ENCODE measurements around the gene INAFM2.
A peak's percentile ranks its signal among the peaks of the same experiment; 100 is the strongest.

The INAFM2 gene

DNA sequence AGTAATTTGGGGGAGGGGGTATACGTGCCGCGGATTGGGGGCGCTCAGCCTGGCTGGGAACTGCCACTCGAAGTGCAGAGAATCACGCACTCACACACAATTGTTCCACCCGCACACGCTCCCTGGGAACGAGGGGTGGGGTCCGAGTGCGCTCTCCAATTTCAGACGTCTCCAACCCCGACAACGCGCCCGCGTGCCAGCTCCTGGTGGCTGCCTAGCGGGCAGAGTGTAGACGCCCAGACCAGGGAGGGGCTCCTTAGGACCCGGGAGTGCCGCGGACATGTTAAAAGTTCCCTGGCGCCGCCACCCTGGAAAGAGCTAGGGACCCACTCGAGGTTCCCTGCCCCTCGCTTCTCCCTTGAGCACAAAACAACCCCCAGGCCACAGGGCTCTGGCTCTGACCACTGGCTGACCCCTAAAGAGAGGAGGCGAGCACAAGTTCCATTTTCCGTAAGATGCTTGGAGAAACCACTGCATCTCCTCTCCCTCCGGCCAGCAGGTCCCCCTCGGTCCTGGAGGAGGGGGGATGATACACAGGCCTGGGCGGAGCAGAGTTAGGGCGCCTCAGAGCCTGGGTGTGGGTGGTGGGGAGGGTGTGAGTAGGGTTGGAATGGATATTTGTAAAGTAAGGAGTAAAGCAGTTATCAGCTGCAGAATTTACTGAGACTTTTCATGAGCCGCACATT, 39.7 kb upstream of the INAFM2 start:
- H3K27ac ChIP-seq (ENCODE audit: extremely low read depth, low read depth, low read length), result no peak overlapping the region
- H3K36me3 ChIP-seq (ENCODE audit: control insufficient read depth in 2 of 2, insufficient read depth in 1 of 2, low read length in 2 of 2), result no peaks in the 10 kb centered on the region
- CTCF ChIA-PET, result interaction anchor here (0.6 to 1.0 kb wide), 3 partner anchors 7 to 26 kb away, joined by 3 to 4 read pairs (median 4); no protein-coding TSS in a partner anchor
- H3K9me3 ChIP-seq (ENCODE audit: control insufficient read depth, insufficient read depth, low read depth, low read length), result no peaks in the 10 kb centered on the region
- H3K4me1 ChIP-seq (ENCODE audit: control insufficient read depth, insufficient read depth, low read length), result peaks cover 6% of the 10 kb centered on the region
- POLR2A ChIA-PET, result no interaction called here
- no peak overlapping the region for H3K4me3 ChIP-seq (ENCODE audit: low read depth, low read length)
- TF ChIP-seq KLF1 (tag by site-specific recombination; IDR thresholded peaks at IDR 0.05), result peak; percentile 34; the same call in 1 of the 2 replicates
- no peak for TF ChIP-seq ZBTB20 (tag by site-specific recombination; IDR thresholded peaks at IDR 0.05)
- TF ChIP-seq ZNF175 (tag by site-specific recombination; IDR thresholded peaks at IDR 0.05), result no peak

DNA sequence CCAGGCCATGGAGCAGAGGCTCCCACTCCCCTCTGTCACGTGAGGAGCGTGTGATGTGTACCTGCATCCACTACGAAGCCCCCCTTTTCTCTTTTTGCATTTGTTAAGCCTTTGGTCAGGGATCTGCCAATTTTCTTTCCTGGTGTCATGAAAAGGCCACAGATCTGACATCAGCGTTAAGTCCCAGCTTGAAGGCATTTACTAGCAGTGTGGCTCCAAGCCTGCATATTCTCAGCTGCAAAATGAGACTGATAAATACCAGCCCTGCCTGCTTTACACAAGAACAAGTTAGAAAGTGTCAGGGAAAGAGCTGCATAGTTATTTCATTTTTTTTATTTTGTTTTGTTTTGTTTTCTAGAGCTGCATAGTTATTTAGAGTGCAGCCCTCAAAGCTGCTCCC, 38.3 kb upstream of the INAFM2 start:
- Histone ChIP-seq H3K36me3 (ENCODE audit: control insufficient read depth in 2 of 2, insufficient read depth in 1 of 2, low read length in 2 of 2) (no peaks in the 10 kb centered on the region), H3K27ac (ENCODE audit: extremely low read depth, low read depth, low read length) (no peak overlapping the region), H3K9me3 (ENCODE audit: control insufficient read depth, insufficient read depth, low read depth, low read length) (no peaks in the 10 kb centered on the region), H3K4me1 (ENCODE audit: control insufficient read depth, insufficient read depth, low read length) (peaks cover 6% of the 10 kb centered on the region), H3K4me3 (ENCODE audit: low read depth, low read length) (no peak overlapping the region)
- POLR2A ChIA-PET, result no interaction called here
- TF ChIP-seq ZNF747 (tag by site-specific recombination; IDR thresholded peaks at IDR 0.05) (no peak), ZBTB20 (tag by site-specific recombination; IDR thresholded peaks at IDR 0.05) (0 out of 2 replicates have a peak, but pooled peaks have one; percentile 18), ZNF600 (tag by site-specific recombination; IDR thresholded peaks at IDR 0.05) (peak; percentile 23; the same call in 1 of the 2 replicates)
- CTCF ChIA-PET, result interaction anchor here (0.6 to 3.2 kb wide), 7 partner anchors 11 to 239 kb away, joined by 3 to 22 read pairs (median 4); no protein-coding TSS in a partner anchor

DNA sequence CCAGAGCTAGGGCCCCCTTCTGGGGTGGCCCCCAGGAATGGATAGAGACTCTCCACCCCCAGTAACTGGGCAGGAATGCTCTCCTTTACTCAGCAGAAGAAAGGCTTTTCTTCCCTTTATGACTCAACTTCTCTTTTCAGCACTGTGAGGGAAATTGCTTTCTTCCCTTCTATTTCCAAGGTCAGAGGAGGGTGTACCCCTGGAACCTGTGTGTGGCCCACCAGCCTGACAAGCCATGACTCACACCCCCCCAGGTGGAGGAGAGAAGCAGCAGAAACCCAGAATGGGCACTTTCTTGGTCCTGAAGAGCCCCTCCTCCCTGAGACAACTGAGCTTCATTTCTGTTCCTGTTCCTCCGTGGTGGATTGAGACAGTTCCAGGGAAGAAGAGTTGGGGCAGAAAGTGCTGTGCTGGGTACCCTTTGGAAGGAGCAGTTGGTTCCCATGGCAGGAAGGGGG, 37.9 kb upstream of the INAFM2 start:
- ChIA-PET CTCF (interaction anchor here (0.6 to 3.2 kb wide), 7 partner anchors 11 to 239 kb away, joined by 3 to 22 read pairs (median 4); no protein-coding TSS in a partner anchor), POLR2A (no interaction called here)
- Histone ChIP-seq H3K9me3 (ENCODE audit: control insufficient read depth, insufficient read depth, low read depth, low read length) (no peaks in the 10 kb centered on the region), H3K27ac (ENCODE audit: extremely low read depth, low read depth, low read length) (no peak overlapping the region), H3K4me3 (ENCODE audit: low read depth, low read length) (no peak overlapping the region), H3K36me3 (ENCODE audit: control insufficient read depth in 2 of 2, insufficient read depth in 1 of 2, low read length in 2 of 2) (no peaks in the 10 kb centered on the region), H3K4me1 (ENCODE audit: control insufficient read depth, insufficient read depth, low read length) (peaks cover 6% of the 10 kb centered on the region)
- TF ChIP-seq GLIS2 (tag by site-specific recombination; IDR thresholded peaks at IDR 0.05) (peak; percentile 46; the same call in 1 of the 2 replicates), PRDM1 (tag by site-specific recombination; IDR thresholded peaks at IDR 0.05) (peak; percentile 74; the same call in 1 of the 2 replicates), ZNF596 (tag by site-specific recombination; IDR thresholded peaks at IDR 0.05) (no peak), ZBTB20 (tag by site-specific recombination; IDR thresholded peaks at IDR 0.05) (0 out of 2 replicates have a peak, but pooled peaks have one; percentile 9)

DNA sequence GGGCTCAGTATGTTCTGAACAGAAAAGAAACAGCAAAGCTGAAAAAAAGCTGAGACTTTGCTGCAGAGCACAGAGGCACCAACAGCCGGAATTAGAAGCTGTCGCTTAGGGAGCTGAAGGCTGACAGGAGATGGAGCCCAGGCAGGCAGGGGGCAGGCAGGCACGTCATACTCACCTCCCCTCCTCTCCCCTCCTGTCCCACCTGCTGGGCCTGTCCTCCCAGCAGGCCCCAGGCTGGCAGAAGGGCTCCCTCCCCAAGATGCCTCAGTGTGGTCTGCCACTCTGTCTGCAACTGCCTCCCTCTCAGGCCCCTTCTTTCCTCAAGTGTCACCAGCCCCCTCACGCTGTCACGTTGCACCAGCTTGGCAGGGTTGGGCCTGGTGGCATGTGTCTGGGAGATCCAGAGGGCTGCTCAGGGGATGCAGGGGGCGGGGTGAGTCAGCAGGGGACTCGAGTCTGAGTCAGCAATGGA, 37.4 kb upstream of the INAFM2 start:
- Histone ChIP-seq H3K9me3 (ENCODE audit: control insufficient read depth, insufficient read depth, low read depth, low read length) (no peaks in the 10 kb centered on the region), H3K36me3 (ENCODE audit: control insufficient read depth in 2 of 2, insufficient read depth in 1 of 2, low read length in 2 of 2) (no peaks in the 10 kb centered on the region), H3K4me3 (ENCODE audit: low read depth, low read length) (no peak overlapping the region), H3K4me1 (ENCODE audit: control insufficient read depth, insufficient read depth, low read length) (peaks cover 6% of the 10 kb centered on the region), H3K27ac (ENCODE audit: extremely low read depth, low read depth, low read length) (no peak overlapping the region)
- CTCF ChIA-PET, result interaction anchor here (1.4 to 3.2 kb wide), 4 partner anchors 12 to 53 kb away, joined by 3 to 22 read pairs (median 8); no protein-coding TSS in a partner anchor
- POLR2A ChIA-PET, result no interaction called here
- TF ChIP-seq ZBTB8A (tag by site-specific recombination; IDR thresholded peaks at IDR 0.05) (no peak), ZNF366 (tag by site-specific recombination; conservative IDR thresholded peaks at IDR 0.05) (no peak), BCL11A (tag by site-specific recombination; IDR thresholded peaks at IDR 0.05; ENCODE audit: low read depth) (no peak), ZNF23 (tag by site-specific recombination; IDR thresholded peaks at IDR 0.05; ENCODE audit: borderline replicate concordance) (no peak), ZNF184 (tag by site-specific recombination; IDR thresholded peaks at IDR 0.05) (no peak), ZNF518A (tag by site-specific recombination; conservative IDR thresholded peaks at IDR 0.05; ENCODE audit: low read depth) (no peak), YY1 (tag by site-specific recombination; IDR thresholded peaks at IDR 0.05) (no peak), ZNF514 (tag by site-specific recombination; IDR thresholded peaks at IDR 0.05) (no peak)
- TF ChIP-seq, protein P1, sequence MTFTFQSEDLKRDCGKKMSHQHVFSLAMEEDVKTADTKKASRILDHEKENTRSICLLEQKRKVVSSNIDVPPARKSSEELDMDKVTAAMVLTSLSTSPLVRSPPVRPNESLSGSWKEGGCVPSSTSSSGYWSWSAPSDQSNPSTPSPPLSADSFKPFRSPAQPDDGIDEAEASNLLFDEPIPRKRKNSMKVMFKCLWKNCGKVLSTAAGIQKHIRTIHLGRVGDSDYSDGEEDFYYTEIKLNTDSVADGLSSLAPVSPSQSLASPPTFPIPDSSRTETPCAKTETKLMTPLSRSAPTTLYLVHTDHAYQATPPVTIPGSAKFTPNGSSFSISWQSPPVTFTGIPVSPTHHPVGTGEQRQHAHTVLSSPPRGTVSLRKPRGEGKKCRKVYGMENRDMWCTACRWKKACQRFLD (tag by site-specific recombination; IDR thresholded peaks at IDR 0.05), result no peak
- TF ChIP-seq, protein P2, sequence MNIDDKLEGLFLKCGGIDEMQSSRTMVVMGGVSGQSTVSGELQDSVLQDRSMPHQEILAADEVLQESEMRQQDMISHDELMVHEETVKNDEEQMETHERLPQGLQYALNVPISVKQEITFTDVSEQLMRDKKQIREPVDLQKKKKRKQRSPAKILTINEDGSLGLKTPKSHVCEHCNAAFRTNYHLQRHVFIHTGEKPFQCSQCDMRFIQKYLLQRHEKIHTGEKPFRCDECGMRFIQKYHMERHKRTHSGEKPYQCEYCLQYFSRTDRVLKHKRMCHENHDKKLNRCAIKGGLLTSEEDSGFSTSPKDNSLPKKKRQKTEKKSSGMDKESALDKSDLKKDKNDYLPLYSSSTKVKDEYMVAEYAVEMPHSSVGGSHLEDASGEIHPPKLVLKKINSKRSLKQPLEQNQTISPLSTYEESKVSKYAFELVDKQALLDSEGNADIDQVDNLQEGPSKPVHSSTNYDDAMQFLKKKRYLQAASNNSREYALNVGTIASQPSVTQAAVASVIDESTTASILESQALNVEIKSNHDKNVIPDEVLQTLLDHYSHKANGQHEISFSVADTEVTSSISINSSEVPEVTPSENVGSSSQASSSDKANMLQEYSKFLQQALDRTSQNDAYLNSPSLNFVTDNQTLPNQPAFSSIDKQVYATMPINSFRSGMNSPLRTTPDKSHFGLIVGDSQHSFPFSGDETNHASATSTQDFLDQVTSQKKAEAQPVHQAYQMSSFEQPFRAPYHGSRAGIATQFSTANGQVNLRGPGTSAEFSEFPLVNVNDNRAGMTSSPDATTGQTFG (tag by site-specific recombination; IDR thresholded peaks at IDR 0.05; ENCODE audit: borderline replicate concordance), result no peak
